K562 (cell line): Measurements from ENCODE around the gene KIF3A. TPM values are rescaled to one million over a fixed set of nuclear protein-coding genes. Genes with fewer than 3 reads are reported as not detected.

ENCODE experiments used
- ATAC-seq: fragments of 200-7000 bp; cut with Tn5 transposase; 3 replicates; pipeline ENCODE4 v1.9.1; 2020; ENCODE audit warnings: moderate library complexity
- BruUV-seq: library from RNA; stranded (reverse); fragments of 400-500 nt; replicated peaks from 2 replicates; lab custom pipeline; 2021; lab: Mats Ljungman, UMichigan
- CTCF ChIA-PET: fragments of 300-600 bp; formaldehyde crosslinking; extraction: SDS; loops from one replicate; lab custom pipeline; 2021; ENCODE audit warnings: low intra/inter-chr PET ratio; lab: Yijun Ruan, JAX
- POLR2A ChIA-PET: fragments of 300-600, 350-650 bp; sonication (Branson Sonifier 250); formaldehyde crosslinking; extraction: SDS; loops from one replicate; lab custom pipeline; 2021; ENCODE audit warnings: antibody characterized with exemption, inconsistent platforms; lab: Yijun Ruan, JAX
- DNase-seq, 4 experiments: peaks; one replicate each; pipeline versions ENCODE4 v3.0.0 to v3.0.0-alpha.2; 2011 to 2018; ENCODE audit warnings: low spot score in 3 of 4, mixed read lengths in 3 of 4; ENCODE audit errors: extremely low read depth in 1 of 4
- FAIRE-seq: peaks from 2 replicates; lab custom pipeline; 2011; peaks lifted over from hg19 to GRCh38; lab: Jason Lieb, UNC
- H2AFZ ChIP-seq: 2 replicates; pipeline ENCODE4 v1.6.0; 2011; ENCODE audit warnings: low read depth, low read length, control low read depth, inconsistent platforms
- H3K27ac ChIP-seq: fragments of 200-600 bp; 3 replicates; pipeline ENCODE4 v1.8.0; 2011; ENCODE audit warnings: low read depth, mild to moderate bottlenecking, control low read depth, inconsistent platforms, low read length, moderate library complexity, mixed read lengths; ENCODE audit errors: extremely low read depth
- H3K27me3 ChIP-seq, 2 experiments: fragments of 300-600 bp in 1 of 2; 2 replicates in 1 of 2; 3 replicates in 1 of 2; pipeline versions ENCODE4 v1.6.0 to v1.8.0; 2011; ENCODE audit warnings: inconsistent platforms in 2 of 2, low read length in 2 of 2, mild to moderate bottlenecking in 1 of 2, mixed read lengths in 1 of 2, moderate library complexity in 1 of 2; ENCODE audit not compliant: control insufficient read depth in 2 of 2, insufficient read depth in 2 of 2
- H3K36me3 ChIP-seq: fragments of 300-600 bp; 3 replicates; pipeline ENCODE4 v1.8.0; 2011; ENCODE audit warnings: mild to moderate bottlenecking, low read length, inconsistent platforms; ENCODE audit not compliant: control insufficient read depth, insufficient read depth
- H3K4me1 ChIP-seq, 2 experiments: fragments of 200-600 bp in 1 of 2; replicated peaks in 1 of 2; 2 replicates in 1 of 2; 3 replicates in 1 of 2; pipeline versions ENCODE4 v1.5.1 to v1.8.0; 2011; ENCODE audit warnings: inconsistent platforms in 2 of 2, low read length in 2 of 2, mild to moderate bottlenecking in 1 of 2, mixed read lengths in 1 of 2, moderate library complexity in 1 of 2; ENCODE audit not compliant: control insufficient read depth in 2 of 2, insufficient read depth in 2 of 2
- H3K4me2 ChIP-seq: 2 replicates; pipeline ENCODE4 v1.6.1; 2011; ENCODE audit warnings: low read length, control low read depth, inconsistent platforms, mixed read lengths; ENCODE audit not compliant: insufficient read depth
- H3K4me3 ChIP-seq: fragments of 200-600 bp; sonication (generic), shearing (Covaris generic); 2 replicates; pipeline ENCODE4 v1.5.1; 2016; ENCODE audit warnings: control low read depth, inconsistent platforms
- H3K79me2 ChIP-seq: fragments of 200-600 bp; 3 replicates; pipeline ENCODE4 v1.8.0; 2011; ENCODE audit warnings: low read length, inconsistent platforms; ENCODE audit not compliant: control insufficient read depth, insufficient read depth
- H3K9ac ChIP-seq, 2 experiments: 2 replicates each; pipeline versions ENCODE4 v1.6.0 to v1.6.1; 2011; ENCODE audit warnings: low read depth in 2 of 2, low read length in 2 of 2, control low read depth in 1 of 2, inconsistent platforms in 1 of 2, mild to moderate bottlenecking in 1 of 2, mixed read lengths in 1 of 2; ENCODE audit not compliant: insufficient read depth in 1 of 2
- H3K9me1 ChIP-seq: one replicate; pipeline ENCODE4 v1.6.0; 2011; ENCODE audit warnings: inconsistent platforms, mild to moderate bottlenecking, low read length, moderate library complexity; ENCODE audit not compliant: control insufficient read depth, insufficient read depth
- H3K9me3 ChIP-seq: replicated peaks from 2 replicates; pipeline ENCODE4 v1.5.1; 2011; ENCODE audit warnings: low read depth, low read length, inconsistent platforms; ENCODE audit not compliant: control insufficient read depth, insufficient read depth
- H4K20me1 ChIP-seq: replicated peaks from 2 replicates; pipeline ENCODE4 v1.6.1; 2011; ENCODE audit warnings: low read length, inconsistent platforms, mixed read lengths; ENCODE audit not compliant: control insufficient read depth, insufficient read depth
- CBX8 ChIP-seq: fragments of 200-600 bp; sonication (generic); IDR thresholded peaks from 2 replicates; pipeline ENCODE4 v1.6.1; 2012; ENCODE audit warnings: borderline replicate concordance, mixed run types, low read depth, mild to moderate bottlenecking, moderate library complexity, mixed read lengths, low read length, control low read depth, inconsistent platforms; ENCODE audit not compliant: poor library complexity, severe bottlenecking; ENCODE audit errors: extremely low read depth
- HDGF ChIP-seq: fragments of 450-650 bp; IDR thresholded peaks from 2 replicates; pipeline ENCODE4 v1.6.1; 2016
- OTX1 ChIP-seq: fragments of 450-650 bp; formaldehyde crosslinking; IDR thresholded peaks from 2 replicates; pipeline ENCODE4 v1.4.0; 2022; ENCODE audit warnings: mild to moderate bottlenecking
- XRCC3 ChIP-seq: fragments of 450-650 bp; IDR thresholded peaks from 2 replicates; pipeline ENCODE4 v1.6.1; 2017; ENCODE audit warnings: mild to moderate bottlenecking, moderate library complexity
- WGBS: fragments of 100-300 bp; shearing (Covaris generic); methylation state at CpG from one replicate; pipeline ENCODE4 v1.1.6; 2016; ENCODE audit warnings: low coverage, mixed read lengths; ENCODE audit not compliant: insufficient coverage; ENCODE audit errors: missing lambda C conversion rate; 5-methylcytosine and 5-hydroxymethylcytosine counted together
- in situ Hi-C: fragments of 300-500 bp; cut with MboI; formaldehyde crosslinking; loops from 4 replicates; pipeline ENCODE4 v1.15.0; 2018; ENCODE audit warnings: inconsistent platforms, mixed read lengths
- intact Hi-C: fragments of 100-400 bp; cut with micrococcal nuclease; formaldehyde crosslinking; loops from 2 replicates; pipeline ENCODE4 v1.14.2; 2022
- polyA plus RNA-seq, 8 experiments: library from polyadenylated mRNA; depleted of rRNA in 4 of 8; stranded (reverse) in 5 of 8; unstranded in 3 of 8; fragments of >200 nt; fragmentation: Nextera tagmentation in 2 of 8; fragmentation: Illumina TruSeq in 1 of 8; extraction: Ambion mirVana in 2 of 8; extraction: Trizol in 1 of 8; gene quantifications; 2 replicates each; pipeline versions ENCODE4 v1.2.1 to v1.2.3, GENCODE V29; 2011 to 2014; ENCODE audit warnings: inconsistent platforms in 1 of 8, missing spikeins in 1 of 8
- total RNA-seq, 7 experiments: library from RNA; depleted of rRNA in 6 of 7; stranded (reverse); fragments of >200 nt in 6 of 7; fragmentation: Illumina TruSeq in 2 of 7; extraction: Trizol in 2 of 7; gene quantifications; 2 replicates each; pipeline versions ENCODE4 v1.2.1 to v1.2.3, GENCODE V29; 2011 to 2021; ENCODE audit warnings: low replicate concordance in 1 of 7
- TF ChIP-seq, protein P1 (sequence below): fragments of 450-650 bp; IDR thresholded peaks from 2 replicates; pipeline ENCODE4 v1.6.1; 2016; ENCODE audit warnings: borderline replicate concordance
- TF ChIP-seq, protein P2 (sequence below): fragments of 450-650 bp; conservative IDR thresholded peaks from 2 replicates; pipeline ENCODE4 v1.6.1; 2016; ENCODE audit warnings: missing genetic modification characterization, low read depth, mild to moderate bottlenecking, missing compliant biosample characterization, moderate library complexity

The KIF3A gene
- total and polyA plus RNA-seq, 9 of the 15 experiments (the other 6 are each of a cell fraction or from before 2014, with no cell fraction given): 1.5 to 7.8 (median 6.0) TPM

DNA sequence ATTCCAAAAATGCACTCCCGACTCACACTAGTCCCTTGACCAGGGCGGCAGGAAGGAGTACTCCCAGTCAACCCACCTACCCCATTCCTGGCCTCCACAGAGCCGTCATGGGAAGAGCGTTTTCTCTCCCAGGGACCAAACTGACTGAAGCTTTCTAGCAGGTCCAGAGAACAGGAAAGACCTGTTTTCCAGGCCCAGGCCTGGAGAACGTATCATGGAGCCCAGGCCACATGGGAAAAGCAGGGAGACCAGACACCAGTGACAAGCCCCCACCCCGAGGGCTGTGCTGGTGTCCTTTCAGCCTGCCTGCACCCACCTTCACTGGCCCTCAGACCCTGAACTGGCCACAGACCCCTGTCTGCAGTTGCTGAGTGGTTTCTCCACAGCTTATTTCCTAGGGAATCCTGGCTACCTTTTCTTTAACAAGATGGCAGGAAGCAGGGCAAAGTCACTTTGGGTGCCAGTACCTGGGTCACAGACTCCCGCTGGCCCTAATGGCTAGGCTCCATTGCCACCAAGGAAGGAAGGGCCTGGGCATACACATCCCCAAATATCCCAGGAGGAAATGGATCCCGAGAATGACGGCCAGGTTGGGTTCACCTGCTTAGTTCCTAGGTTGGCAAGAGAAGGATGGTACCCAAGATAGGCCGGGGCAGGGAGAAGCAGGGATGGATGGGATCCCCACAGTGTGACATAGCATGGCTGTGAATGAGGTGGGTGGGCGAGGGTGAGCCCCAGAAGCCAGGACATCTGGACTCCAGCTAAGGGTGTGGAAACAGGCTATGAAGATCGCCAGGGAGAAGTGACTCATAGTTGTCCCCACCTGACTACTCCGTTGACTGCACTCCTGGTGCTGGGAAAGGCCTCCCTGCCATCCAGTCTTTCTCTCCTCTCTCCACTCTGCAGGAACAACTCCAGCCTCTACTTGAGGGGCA lies 22.0 kb upstream of the KIF3A start:
- FAIRE-seq (no peak), DNase-seq (no peak), ATAC-seq (no peak)
- Histone ChIP-seq H3K4me3 (no peak overlapping the region), H3K4me2 (no peak overlapping the region), H2AFZ (no peak overlapping the region), H3K27ac (no peak overlapping the region), H3K9me1 (no peaks in the 10 kb centered on the region), H3K36me3 (peaks cover 80% of the 10 kb centered on the region), H3K79me2 (no peaks in the 10 kb centered on the region), H3K9me3 (no peaks in the 10 kb centered on the region), H3K9ac (no peak overlapping the region), H4K20me1 (no peaks in the 10 kb centered on the region), H3K27me3 (no peaks in the 10 kb centered on the region), H3K4me1 (peaks cover 0 to 3% of the 10 kb centered on the region in 2 experiments; a peak in 2 of 5 replicates)
- TF ChIP-seq, protein P1, sequence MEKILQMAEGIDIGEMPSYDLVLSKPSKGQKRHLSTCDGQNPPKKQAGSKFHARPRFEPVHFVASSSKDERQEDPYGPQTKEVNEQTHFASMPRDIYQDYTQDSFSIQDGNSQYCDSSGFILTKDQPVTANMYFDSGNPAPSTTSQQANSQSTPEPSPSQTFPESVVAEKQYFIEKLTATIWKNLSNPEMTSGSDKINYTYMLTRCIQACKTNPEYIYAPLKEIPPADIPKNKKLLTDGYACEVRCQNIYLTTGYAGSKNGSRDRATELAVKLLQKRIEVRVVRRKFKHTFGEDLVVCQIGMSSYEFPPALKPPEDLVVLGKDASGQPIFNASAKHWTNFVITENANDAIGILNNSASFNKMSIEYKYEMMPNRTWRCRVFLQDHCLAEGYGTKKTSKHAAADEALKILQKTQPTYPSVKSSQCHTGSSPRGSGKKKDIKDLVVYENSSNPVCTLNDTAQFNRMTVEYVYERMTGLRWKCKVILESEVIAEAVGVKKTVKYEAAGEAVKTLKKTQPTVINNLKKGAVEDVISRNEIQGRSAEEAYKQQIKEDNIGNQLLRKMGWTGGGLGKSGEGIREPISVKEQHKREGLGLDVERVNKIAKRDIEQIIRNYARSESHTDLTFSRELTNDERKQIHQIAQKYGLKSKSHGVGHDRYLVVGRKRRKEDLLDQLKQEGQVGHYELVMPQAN: no peak
- TF ChIP-seq XRCC3 (no peak), CBX8 (no peak), OTX1 (no peak), HDGF (no peak)
- TF ChIP-seq, protein P2, sequence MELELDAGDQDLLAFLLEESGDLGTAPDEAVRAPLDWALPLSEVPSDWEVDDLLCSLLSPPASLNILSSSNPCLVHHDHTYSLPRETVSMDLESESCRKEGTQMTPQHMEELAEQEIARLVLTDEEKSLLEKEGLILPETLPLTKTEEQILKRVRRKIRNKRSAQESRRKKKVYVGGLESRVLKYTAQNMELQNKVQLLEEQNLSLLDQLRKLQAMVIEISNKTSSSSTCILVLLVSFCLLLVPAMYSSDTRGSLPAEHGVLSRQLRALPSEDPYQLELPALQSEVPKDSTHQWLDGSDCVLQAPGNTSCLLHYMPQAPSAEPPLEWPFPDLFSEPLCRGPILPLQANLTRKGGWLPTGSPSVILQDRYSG: no peak
- WGBS: 86% methylated on average over 13 of the region's 13 CpGs
- intact Hi-C loops: loop anchor here (5.0 kb wide), 1 partner anchor 43 kb away; no protein-coding TSS in a partner anchor
- CTCF ChIA-PET: no interaction called here
- POLR2A ChIA-PET: interaction anchor here (0.7 to 1.7 kb wide), 3 partner anchors 10 to 70 kb away, joined by 3 to 5 read pairs (median 5); no protein-coding TSS in a partner anchor
- in situ Hi-C loops: loop anchor here (5.0 kb wide), 1 partner anchor 68 kb away; no protein-coding TSS in a partner anchor
- BruUV-seq: no TSS peak
